AG04450 (cell line): ENCODE data around the gene RAB8A. TPM values are rescaled to one million over a fixed set of nuclear protein-coding genes. Genes with fewer than 3 reads are reported as not detected.
A peak's percentile ranks its signal among the peaks of the same experiment; 100 is the strongest.
"Not testable (repeated sequence)": the region's sequence is repeated elsewhere in the genome, so short reads cannot be mapped to it uniquely, and the experiment has no call there.

Experiments used
- CTCF ChIA-PET: fragments of 300-600, 350-600 bp; formaldehyde crosslinking; extraction: SDS; loops from one replicate; lab custom pipeline; 2022; ENCODE audit warnings: antibody characterized with exemption, inconsistent platforms; lab: Charles Lee
- POLR2A ChIA-PET: fragments of 350-600 bp; formaldehyde crosslinking; extraction: SDS; loops from one replicate; lab custom pipeline; 2021; ENCODE audit warnings: antibody characterized with exemption, inconsistent platforms; lab: Yijun Ruan, JAX
- DNase-seq: peaks from one replicate; pipeline ENCODE4 v3.0.0-alpha.2; 2011; ENCODE audit warnings: low read depth, low spot score
- H3K27ac ChIP-seq: one replicate; pipeline ENCODE4 v1.5.1; 2012; ENCODE audit warnings: low read depth, low read length, control low read depth
- H3K27me3 ChIP-seq: one replicate; pipeline ENCODE4 v1.6.0; 2012; ENCODE audit warnings: low read length; ENCODE audit not compliant: control insufficient read depth, insufficient read depth
- H3K4me3 ChIP-seq: 2 replicates; pipeline ENCODE4 v1.5.1; 2011; ENCODE audit warnings: mild to moderate bottlenecking, low read depth, low read length, control low read depth
- H3K9me3 ChIP-seq: 2 replicates; pipeline ENCODE4 v1.5.1; 2012; ENCODE audit warnings: low read length; ENCODE audit not compliant: control insufficient read depth, insufficient read depth
- CTCF ChIP-seq: IDR thresholded peaks from 2 replicates; pipeline ENCODE4 v1.5.1; 2011; ENCODE audit warnings: low read depth, low read length, control low read depth, inconsistent platforms
- polyA plus RNA-seq: library from polyadenylated mRNA; depleted of rRNA; stranded (reverse); fragments of >200 nt; gene quantifications from 2 replicates; pipeline ENCODE4 v1.2.3, GENCODE V29; 2011

RAB8A gene
- polyA plus RNA-seq, 1 experiment: 109 TPM

- no peak for DNase-seq
- H3K4me3 ChIP-seq: peak overlapping the region; percentile 89
These were observed 33.5 kb upstream of the RAB8A start for GRCh38 chr19:16077984-16078758.

GRCh38 chr19:16078759-16079707 is 32.7 kb upstream of the RAB8A start:
- Histone ChIP-seq H3K9me3 (no peaks in the 10 kb centered on the region; the same call in 1 of the 2 replicates), H3K4me3 (peak overlapping the region; percentile 89), H3K27me3 (no peaks in the 10 kb centered on the region), H3K27ac (peak overlapping the region; percentile 100)
- no peak for TF ChIP-seq CTCF
- ChIA-PET CTCF (interaction anchor here (1.4 kb wide), 1 partner anchor 32 kb away, joined by 5 read pairs; no protein-coding TSS in a partner anchor), POLR2A (interaction anchor here (0.5 to 4.1 kb wide), 9 partner anchors 7 to 963 kb away, joined by 3 to 52 read pairs (median 7); partner anchors contain the start of gene FAM32A)
- DNase-seq: peak; percentile 95

More at GRCh38 chr19:16077984-16078758, 33.5 kb upstream of the RAB8A start:
- CTCF ChIA-PET: interaction anchor here (1.2 to 1.4 kb wide), 2 partner anchors 33 to 37 kb away, joined by 5 to 8 read pairs; no protein-coding TSS in a partner anchor
- no peaks in the 10 kb centered on the region for H3K27me3 ChIP-seq
- H3K9me3 ChIP-seq: no peaks in the 10 kb centered on the region; the same call in 1 of the 2 replicates
- H3K27ac ChIP-seq: peak overlapping the region; percentile 100
- POLR2A ChIA-PET: interaction anchor here (0.5 to 4.1 kb wide), 11 partner anchors 8 to 962 kb away, joined by 3 to 52 read pairs (median 6); partner anchors contain the start of genes FAM32A and KLF2
- no peak for TF ChIP-seq CTCF

- no peaks in the 10 kb centered on the region for H3K9me3 ChIP-seq
- no peak for TF ChIP-seq CTCF
- POLR2A ChIA-PET: interaction anchor here (1.0 to 3.6 kb wide), 6 partner anchors 9 to 113 kb away, joined by 3 to 30 read pairs (median 6); partner anchors contain the start of gene TPM4
- H3K27ac ChIP-seq: peak overlapping the region; percentile 22
- no peak for DNase-seq
- H3K4me3 ChIP-seq: no peak overlapping the region
- H3K27me3 ChIP-seq: no peaks in the 10 kb centered on the region
- CTCF ChIA-PET: interaction anchor here (1.0 kb wide), 2 partner anchors 27 to 43 kb away, joined by 3 to 6 read pairs; no protein-coding TSS in a partner anchor
These were observed 27.5 kb upstream of the RAB8A start for GRCh38 chr19:16084067-16084685.

- Histone ChIP-seq H3K27ac (peak overlapping the region; percentile 61), H3K27me3 (no peaks in the 10 kb centered on the region), H3K9me3 (no peaks in the 10 kb centered on the region), H3K4me3 (no peak overlapping the region)
- CTCF ChIA-PET: interaction anchor here (1.0 to 1.1 kb wide), 2 partner anchors 10 to 26 kb away, joined by 4 to 6 read pairs; no protein-coding TSS in a partner anchor
- no peak for TF ChIP-seq CTCF
- POLR2A ChIA-PET: interaction anchor here (1.0 to 3.6 kb wide), 4 partner anchors 10 to 21 kb away, joined by 4 to 30 read pairs (median 14); partner anchors contain the start of gene TPM4
- DNase-seq: no peak
These were observed 26.6 kb upstream of the RAB8A start for GRCh38 chr19:16085115-16085514.

GRCh38 chr19:16087404-16087803 is 24.3 kb upstream of the RAB8A start:
- H3K27ac ChIP-seq, H3K9me3 ChIP-seq, H3K4me3 ChIP-seq, H3K27me3 ChIP-seq, DNase-seq: not testable (repeated sequence)
- ChIA-PET POLR2A (interaction anchor here (0.9 to 3.6 kb wide), 4 partner anchors 9 to 62 kb away, joined by 3 to 30 read pairs (median 6); partner anchors contain the start of gene TPM4), CTCF (interaction anchor here (1.1 kb wide), 1 partner anchor 46 kb away, joined by 6 read pairs; no protein-coding TSS in a partner anchor)
